Thyroid gland (tissue), 4 donors: Measurements from ENCODE around the gene ACTN3.

Experiments used
- CTCF ChIP-seq, 6 experiments: fragments of 200-600 bp in 3 of 6; fragments of 450-650 bp in 3 of 6; sonication (generic) in 3 of 6; IDR thresholded peaks; one replicate each; pipeline ENCODE4 v1.5.1; 2016 to 2019; ENCODE audit warnings: antibody characterized with exemption in 6 of 6, mild to moderate bottlenecking in 2 of 6, inconsistent platforms in 1 of 6, moderate library complexity in 1 of 6
- POLR2A ChIP-seq, 2 donors: fragments of 450-650 bp; IDR thresholded peaks; one replicate each; pipeline ENCODE4 v1.6.1; 2017; ENCODE audit warnings: antibody characterized with exemption in 2 of 2, mild to moderate bottlenecking in 2 of 2, moderate library complexity in 1 of 2

DNA sequence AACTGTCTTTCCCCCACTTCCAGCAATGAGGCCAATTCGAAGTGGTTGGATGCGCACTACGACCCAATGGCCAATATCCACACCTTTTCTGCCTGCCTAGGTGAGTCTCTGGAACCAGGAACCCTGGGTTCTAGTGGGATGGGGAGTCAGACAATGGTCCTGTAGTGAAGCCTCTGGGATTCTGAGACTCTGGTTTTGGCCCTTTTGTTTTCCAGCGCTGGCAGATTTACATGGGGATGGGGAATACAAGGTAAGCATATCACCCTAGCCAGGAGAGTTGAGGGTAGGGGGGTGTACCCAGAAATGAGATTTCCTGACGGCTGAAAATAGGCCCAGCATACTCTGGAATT lies 35.7 kb upstream of the ACTN3 start:
- TF ChIP-seq POLR2A (IDR thresholded peaks at IDR 0.05), result no peak
- TF ChIP-seq CTCF (IDR thresholded peaks at IDR 0.05), result no peak
